ENCODE results near the gene PRRG2. TPM values are rescaled to one million over a fixed set of nuclear protein-coding genes. Genes with fewer than 3 reads are reported as not detected.

PRRG2 gene
- polyA plus RNA-seq, 3 donors: 0.49 TPM; not detected in 2

- Histone ChIP-seq H4K20me1 (ENCODE audit: insufficient read depth, low read length) (no peaks in the 10 kb centered on the region), H2AFZ (ENCODE audit: insufficient read depth, low read depth, low read length, poor library complexity, severe bottlenecking) (no peak overlapping the region), H3K9ac (ENCODE audit: insufficient read depth, low read length, poor library complexity, severe bottlenecking) (no peak overlapping the region), H3K27ac (ENCODE audit: low read depth in 1 of 2, low read length in 2 of 2) (no peak overlapping the region), H3K4me2 (replicated peaks; ENCODE audit: extremely low read depth, low read length, poor library complexity, severe bottlenecking) (no peak overlapping the region), H3K9me3 (replicated peaks in 1 of 2; ENCODE audit: control insufficient read depth in 1 of 2, insufficient read depth in 1 of 2, low read length in 2 of 2) (no peaks in the 10 kb centered on the region), H3K27me3 (ENCODE audit: control insufficient read depth in 2 of 2, insufficient read depth in 2 of 2, low read length in 2 of 2) (no peaks in the 10 kb centered on the region), H3K4me3 (replicated peaks in 1 of 3; ENCODE audit: low read depth in 2 of 3, low read length in 3 of 3) (no peak overlapping the region), H3K4me1 (ENCODE audit: control insufficient read depth in 1 of 2, insufficient read depth in 2 of 2, low read length in 2 of 2) (peaks cover 23 to 25% of the 10 kb centered on the region in 2 donors), H3K79me2 (ENCODE audit: insufficient read depth, low read length) (no peaks in the 10 kb centered on the region), H3K36me3 (replicated peaks in 1 of 2; ENCODE audit: control insufficient read depth in 1 of 2, insufficient read depth in 2 of 2, low read length in 2 of 2) (no peaks in the 10 kb centered on the region)
- H3K36me3 Mint-ChIP-seq: peaks cover 0 to 3% of the 10 kb centered on the region in 2 donors
- peak overlapping the region in 1 of 2 donors; percentile 30 for H3K4me3 Mint-ChIP-seq
- 70% methylated on average over 21 of the region's 24 CpGs for WGBS (ENCODE audit: insufficient coverage)
- H3K9me3 Mint-ChIP-seq: peaks cover 0 to 3% (median 0%) of the 10 kb centered on the region in 7 donors
- peaks cover 25% of the 10 kb centered on the region for H3K4me1 Mint-ChIP-seq
- TF ChIP-seq CTCF (IDR thresholded peaks at IDR 0.05): no peak
- peak in 1 of 3 donors; percentile 22 for DNase-seq
- H3K27ac Mint-ChIP-seq: peak overlapping the region in 2 of 7 donors; percentile 10 to 20
- intact Hi-C loops (cut with micrococcal nuclease): no loop called here
- peaks cover 7 to 19% (median 19%) of the 10 kb centered on the region in 3 donors for H3K27me3 Mint-ChIP-seq (ENCODE audit: low read depth in 3 of 3)
Measured at GRCh38 chr19:49635530-49636232, 54.6 kb downstream of the PRRG2 start.

GRCh38 chr19:49636233-49636932 lies 55.3 kb downstream of the PRRG2 start:
- no peak overlapping the region for H3K4me2 ChIP-seq (replicated peaks; ENCODE audit: extremely low read depth, low read length, poor library complexity, severe bottlenecking)
- Mint-ChIP-seq H3K9me3 (peaks cover 0 to 3% (median 0%) of the 10 kb centered on the region in 7 donors), H3K36me3 (peaks cover 0 to 3% of the 10 kb centered on the region in 2 donors), H3K27me3 (ENCODE audit: low read depth in 3 of 3) (peaks cover 7 to 19% (median 19%) of the 10 kb centered on the region in 3 donors), H3K4me3 (peak overlapping the region in 1 of 2 donors; percentile 30), H3K27ac (peak overlapping the region in 1 of 7 donors; percentile 84), H3K4me1 (peaks cover 31% of the 10 kb centered on the region)
- WGBS (ENCODE audit: insufficient coverage): 84% methylated on average over 28 of the region's 30 CpGs
- H3K4me3 ChIP-seq (replicated peaks in 1 of 3; ENCODE audit: low read depth in 2 of 3, low read length in 3 of 3): no peak overlapping the region
- H4K20me1 ChIP-seq (ENCODE audit: insufficient read depth, low read length): no peaks in the 10 kb centered on the region
- H3K9me3 ChIP-seq (replicated peaks in 1 of 2; ENCODE audit: control insufficient read depth in 1 of 2, insufficient read depth in 1 of 2, low read length in 2 of 2): no peaks in the 10 kb centered on the region
- H3K79me2 ChIP-seq (ENCODE audit: insufficient read depth, low read length): no peaks in the 10 kb centered on the region
- TF ChIP-seq CTCF (IDR thresholded peaks at IDR 0.05): no peak
- H3K36me3 ChIP-seq (replicated peaks in 1 of 2; ENCODE audit: control insufficient read depth in 1 of 2, insufficient read depth in 2 of 2, low read length in 2 of 2): no peaks in the 10 kb centered on the region
- H2AFZ ChIP-seq (ENCODE audit: insufficient read depth, low read depth, low read length, poor library complexity, severe bottlenecking): no peak overlapping the region
- H3K27ac ChIP-seq (ENCODE audit: low read depth in 1 of 2, low read length in 2 of 2): no peak overlapping the region
- peaks cover 30 to 32% of the 10 kb centered on the region in 2 donors for H3K4me1 ChIP-seq (ENCODE audit: control insufficient read depth in 1 of 2, insufficient read depth in 2 of 2, low read length in 2 of 2)
- intact Hi-C loops (cut with micrococcal nuclease): no loop called here
- no peak overlapping the region for H3K9ac ChIP-seq (ENCODE audit: insufficient read depth, low read length, poor library complexity, severe bottlenecking)
- DNase-seq: no peak
- no peaks in the 10 kb centered on the region for H3K27me3 ChIP-seq (ENCODE audit: control insufficient read depth in 2 of 2, insufficient read depth in 2 of 2, low read length in 2 of 2)
